Neural cell (in vitro differentiated cells): ENCODE data around the gene ATP10D.

Experiments used
- CTCF ChIP-seq: fragments of 450-650 bp; IDR thresholded peaks from 2 replicates; pipeline ENCODE4 v1.5.1; 2014; ENCODE audit warnings: antibody characterized with exemption, mild to moderate bottlenecking, moderate library complexity; ENCODE audit not compliant: poor library complexity, severe bottlenecking
- EZH2 ChIP-seq: fragments of 200-600, 300-800 bp; shearing (Covaris generic), sonication (generic); IDR thresholded peaks from 2 replicates; pipeline ENCODE4 v1.6.1; 2014; ENCODE audit warnings: antibody characterized with exemption, low read length, borderline replicate concordance, mild to moderate bottlenecking; ENCODE audit not compliant: insufficient read depth, poor library complexity, severe bottlenecking
- MXI1 ChIP-seq: fragments of 450-650 bp; conservative IDR thresholded peaks from 2 replicates; pipeline ENCODE4 v1.6.1; 2014; ENCODE audit warnings: antibody characterized with exemption, mild to moderate bottlenecking; ENCODE audit not compliant: poor library complexity, severe bottlenecking

- TF ChIP-seq CTCF: no peak
- TF ChIP-seq MXI1: no peak
- TF ChIP-seq EZH2: no peak
Observed at GRCh38 chr4:47490550-47490949, 5.5 kb downstream of the ATP10D start.
